H1 (cell line): Measurements from ENCODE around the gene WFDC11. TPM values are rescaled to one million over a fixed set of nuclear protein-coding genes. Genes with fewer than 3 reads are reported as not detected.

Experiments used
- CHD1 ChIP-seq: IDR thresholded peaks from 2 replicates; pipeline ENCODE4 v1.6.1; 2012; ENCODE audit warnings: low read depth, low read length, improper control_type of control experiment
- polyA plus RNA-seq, 7 experiments: library from polyadenylated mRNA; depleted of rRNA in 3 of 7; stranded (reverse) in 5 of 7; unstranded in 2 of 7; fragments of >200 nt in 5 of 7; fragments of 200-250 nt in 2 of 7; gene quantifications; 1 replicate in 5 of 7; 2 replicates in 1 of 7; 4 replicates in 1 of 7; pipeline versions ENCODE4 v1.2.1 to v1.2.3, GENCODE V29; 2011 to 2013; ENCODE audit warnings: missing spikeins in 2 of 7, mixed read lengths in 2 of 7
- total RNA-seq: library from RNA; stranded (reverse); fragmentation: NEBNext Ultra II Directional; extraction: Animal tissue kit (Norgen Biotek cat#: 25700); gene quantifications from 2 replicates; pipeline ENCODE4 v1.2.1, GENCODE V29; 2021

WFDC11 gene
- total and polyA plus RNA-seq, 2 of the 8 experiments (the other 6 are each of a cell fraction or from before 2014, with no cell fraction given): not detected

GRCh38 chr20:45636513-45636912, 33.5 kb downstream of the WFDC11 start (continued):
- TF ChIP-seq CHD1: no peak
